Cardiac fibroblast (primary cell): ENCODE data around the gene LNP1.

Experiments used
- DNase-seq, 2 donors: peaks; one replicate each; pipeline versions ENCODE4 v3.0.0 to v3.0.0-alpha.2; 2010; ENCODE audit warnings: low read depth in 2 of 2
- H3K4me3 ChIP-seq, 2 donors: replicated peaks in 1 of 2; 1 replicate in 1 of 2; 2 replicates in 1 of 2; pipeline ENCODE4 v1.5.1; 2011; ENCODE audit warnings: low read depth in 2 of 2, low read length in 2 of 2, mild to moderate bottlenecking in 2 of 2, moderate library complexity in 1 of 2
- CTCF ChIP-seq: IDR thresholded peaks from one replicate; pipeline ENCODE4 v1.5.1; 2011; ENCODE audit warnings: low read depth, mild to moderate bottlenecking, low read length, inconsistent platforms

LNP1 gene

GRCh38 chr3:100456745-100457144, 55.4 kb downstream of the LNP1 start:
- no peak overlapping the region for H3K4me3 ChIP-seq
- DNase-seq: no peak
- no peak for TF ChIP-seq CTCF

- no peak for TF ChIP-seq CTCF
- no peak overlapping the region for H3K4me3 ChIP-seq
- DNase-seq: no peak
Observed at GRCh38 chr3:100457811-100458210, 56.5 kb downstream of the LNP1 start.

GRCh38 chr3:100458814-100459213, 57.5 kb downstream of the LNP1 start:
- no peak for TF ChIP-seq CTCF
- no peak for DNase-seq
- no peak overlapping the region for H3K4me3 ChIP-seq

GRCh38 chr3:100463002-100463401, 61.7 kb downstream of the LNP1 start:
- H3K4me3 ChIP-seq: no peak overlapping the region
- TF ChIP-seq CTCF: peak; percentile 62
- peak; percentile 86 for DNase-seq

- no peak for DNase-seq
- no peak overlapping the region for H3K4me3 ChIP-seq
- no peak for TF ChIP-seq CTCF
Observed at GRCh38 chr3:100463646-100464155, 62.4 kb downstream of the LNP1 start.

GRCh38 chr3:100465892-100466777, 64.8 kb downstream of the LNP1 start:
- TF ChIP-seq CTCF: no peak
- H3K4me3 ChIP-seq: no peak overlapping the region
- no peak for DNase-seq
